ENCODE data around the gene ZEB2.
A peak's percentile ranks its signal among the peaks of the same experiment; 100 is the strongest.

The ZEB2 gene

GRCh38 chr2:144526831-144527230 lies 6.9 kb upstream of the ZEB2 start:
- TF ChIP-seq EZH2 (IDR thresholded peaks at IDR 0.05; ENCODE audit: borderline replicate concordance, low read length) (no peak), CTCF (IDR thresholded peaks at IDR 0.05; ENCODE audit: low read length) (no peak)
- Histone ChIP-seq H3K4me3 (ENCODE audit: low read depth, low read length, poor library complexity, severe bottlenecking) (no peak overlapping the region), H3K9ac (ENCODE audit: low read length) (no peak overlapping the region), H4K20me1 (ENCODE audit: insufficient read depth, low read length) (no peaks in the 10 kb centered on the region), H3K79me2 (ENCODE audit: insufficient read depth, low read length) (no peaks in the 10 kb centered on the region), H3F3A (ENCODE audit: insufficient read depth, low read length) (no peaks in the 10 kb centered on the region; the same call in 1 of the 2 replicates), H3K9me3 (ENCODE audit: low read length) (no peaks in the 10 kb centered on the region), H3K9me2 (ENCODE audit: low read depth, low read length) (no peaks in the 10 kb centered on the region), H3K36me3 (ENCODE audit: insufficient read depth, low read length) (no peaks in the 10 kb centered on the region), H3K27me3 (ENCODE audit: insufficient read depth, low read length) (no peaks in the 10 kb centered on the region), H2AFZ (ENCODE audit: low read length) (no peak overlapping the region), H3K4me2 (ENCODE audit: low read length) (no peak overlapping the region), H3K4me1 (ENCODE audit: insufficient read depth, low read length, severe bottlenecking) (peaks cover 45% of the 10 kb centered on the region), H3K27ac (ENCODE audit: low read depth, low read length, poor library complexity, severe bottlenecking) (peak overlapping the region; percentile 25)

DNA sequence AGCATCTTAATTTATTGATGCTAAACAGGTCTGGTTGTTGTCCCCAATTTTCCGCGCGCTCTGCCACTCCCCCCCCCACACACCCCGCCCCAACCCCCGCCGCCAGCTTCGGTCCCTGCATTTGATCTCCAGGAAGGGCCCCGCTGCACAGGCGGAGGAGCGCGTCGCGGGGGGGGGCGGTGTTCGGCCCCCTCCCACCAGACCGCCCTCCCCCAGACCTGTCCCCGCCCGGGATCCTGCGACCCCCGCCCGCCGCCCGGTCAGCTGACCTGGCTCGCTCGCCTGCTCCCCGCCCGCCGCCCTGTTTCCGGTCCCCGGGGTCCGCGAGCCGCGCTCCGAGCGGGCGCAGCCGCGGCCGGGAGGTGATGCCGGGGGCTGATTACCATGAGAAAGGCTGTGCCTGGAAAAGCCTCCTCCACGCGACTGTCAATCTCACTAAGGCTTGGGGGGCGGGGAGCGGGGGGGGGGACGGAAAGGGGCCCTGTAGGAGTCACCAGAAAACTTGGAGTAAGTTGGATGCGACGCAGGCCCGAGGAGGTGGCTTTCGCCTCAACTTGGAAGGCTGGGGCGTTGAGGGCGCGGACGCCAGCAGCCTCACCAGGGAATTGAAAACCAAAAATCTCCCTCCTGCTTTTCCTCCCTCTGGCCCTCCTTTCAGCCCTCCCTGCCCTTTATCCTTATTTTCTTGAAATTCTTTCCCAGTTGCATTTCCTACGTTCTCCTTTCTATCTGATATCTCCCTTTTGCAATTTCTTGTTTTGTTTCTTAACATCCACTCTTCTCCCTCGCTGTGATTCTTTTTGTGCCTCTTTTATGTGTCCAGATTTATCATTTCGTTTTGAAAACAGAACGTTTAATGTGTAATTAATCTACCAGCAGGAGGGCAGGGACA lies 4.4 kb upstream of the ZEB2 start:
- no peaks in the 10 kb centered on the region for H3K36me3 ChIP-seq (ENCODE audit: insufficient read depth, low read length)
- peak overlapping the region; percentile 64 for H3K4me3 ChIP-seq (ENCODE audit: low read depth, low read length, poor library complexity, severe bottlenecking)
- peaks cover 5% of the 10 kb centered on the region; the same call in 1 of the 2 replicates for H3K79me2 ChIP-seq (ENCODE audit: insufficient read depth, low read length)
- H3K9me3 ChIP-seq (ENCODE audit: low read length): no peaks in the 10 kb centered on the region
- H4K20me1 ChIP-seq (ENCODE audit: insufficient read depth, low read length): no peaks in the 10 kb centered on the region
- H3K4me2 ChIP-seq (ENCODE audit: low read length): peak overlapping the region; percentile 86
- peak overlapping the region; percentile 77 for H3K9ac ChIP-seq (ENCODE audit: low read length)
- H3F3A ChIP-seq (ENCODE audit: insufficient read depth, low read length): no peaks in the 10 kb centered on the region; the same call in none of the 2 replicates
- TF ChIP-seq CTCF (IDR thresholded peaks at IDR 0.05; ENCODE audit: low read length): no peak
- TF ChIP-seq EZH2 (IDR thresholded peaks at IDR 0.05; ENCODE audit: borderline replicate concordance, low read length): no peak
- H3K9me2 ChIP-seq (ENCODE audit: low read depth, low read length): no peaks in the 10 kb centered on the region
- no peak overlapping the region for H2AFZ ChIP-seq (ENCODE audit: low read length)
- no peaks in the 10 kb centered on the region for H3K27me3 ChIP-seq (ENCODE audit: insufficient read depth, low read length)
- peaks cover 60% of the 10 kb centered on the region for H3K4me1 ChIP-seq (ENCODE audit: insufficient read depth, low read length, severe bottlenecking)
- peak overlapping the region; percentile 83 for H3K27ac ChIP-seq (ENCODE audit: low read depth, low read length, poor library complexity, severe bottlenecking)

DNA sequence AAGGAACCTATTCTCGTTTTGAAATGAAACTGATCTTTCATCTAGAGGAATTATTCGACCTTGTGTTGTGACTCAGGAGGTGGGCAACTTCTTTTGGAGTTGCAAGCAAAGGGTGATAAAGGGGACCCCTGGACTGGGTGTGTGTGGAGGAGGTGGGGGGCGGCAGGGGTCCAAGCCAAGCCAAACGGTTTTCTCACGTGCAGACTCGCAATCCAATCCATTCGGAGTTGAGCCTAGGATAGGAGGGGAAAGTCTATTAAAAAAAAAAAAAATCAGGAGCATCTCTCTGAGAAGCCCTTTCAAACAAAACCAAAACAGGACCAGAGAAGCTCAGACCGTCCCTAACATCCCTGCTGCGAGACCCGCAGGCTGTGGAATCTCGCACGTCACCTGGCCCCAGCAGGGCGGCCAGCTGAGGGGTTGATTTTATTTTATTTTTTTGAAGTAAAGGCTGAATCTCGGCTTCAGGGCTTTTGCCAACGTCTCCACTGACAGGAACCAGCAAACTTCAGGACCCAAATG lies 3.7 kb upstream of the ZEB2 start:
- peak overlapping the region; percentile 83 for H3K27ac ChIP-seq (ENCODE audit: low read depth, low read length, poor library complexity, severe bottlenecking)
- peak overlapping the region; percentile 64 for H3K4me3 ChIP-seq (ENCODE audit: low read depth, low read length, poor library complexity, severe bottlenecking)
- H2AFZ ChIP-seq (ENCODE audit: low read length): no peak overlapping the region; the same call in 1 of the 2 replicates
- H3K9ac ChIP-seq (ENCODE audit: low read length): peak overlapping the region; percentile 77
- H3K27me3 ChIP-seq (ENCODE audit: insufficient read depth, low read length): no peaks in the 10 kb centered on the region
- TF ChIP-seq CTCF (IDR thresholded peaks at IDR 0.05; ENCODE audit: low read length): no peak
- TF ChIP-seq EZH2 (IDR thresholded peaks at IDR 0.05; ENCODE audit: borderline replicate concordance, low read length): no peak
- H3K79me2 ChIP-seq (ENCODE audit: insufficient read depth, low read length): peaks cover 12% of the 10 kb centered on the region
- H3K36me3 ChIP-seq (ENCODE audit: insufficient read depth, low read length): no peaks in the 10 kb centered on the region
- peak overlapping the region; percentile 86 for H3K4me2 ChIP-seq (ENCODE audit: low read length)
- peaks cover 60% of the 10 kb centered on the region for H3K4me1 ChIP-seq (ENCODE audit: insufficient read depth, low read length, severe bottlenecking)
- no peaks in the 10 kb centered on the region for H3K9me2 ChIP-seq (ENCODE audit: low read depth, low read length)
- H4K20me1 ChIP-seq (ENCODE audit: insufficient read depth, low read length): no peaks in the 10 kb centered on the region
- no peaks in the 10 kb centered on the region; the same call in none of the 2 replicates for H3F3A ChIP-seq (ENCODE audit: insufficient read depth, low read length)
- H3K9me3 ChIP-seq (ENCODE audit: low read length): no peaks in the 10 kb centered on the region
